Measurements from ENCODE around the gene EXOC6B. TPM values are rescaled to one million over a fixed set of nuclear protein-coding genes. Genes with fewer than 3 reads are reported as not detected.
A peak's percentile ranks its signal among the peaks of the same experiment; 100 is the strongest.

Gene EXOC6B
- total RNA-seq, 1 experiment from 2014 or later = 34.3 TPM

DNA sequence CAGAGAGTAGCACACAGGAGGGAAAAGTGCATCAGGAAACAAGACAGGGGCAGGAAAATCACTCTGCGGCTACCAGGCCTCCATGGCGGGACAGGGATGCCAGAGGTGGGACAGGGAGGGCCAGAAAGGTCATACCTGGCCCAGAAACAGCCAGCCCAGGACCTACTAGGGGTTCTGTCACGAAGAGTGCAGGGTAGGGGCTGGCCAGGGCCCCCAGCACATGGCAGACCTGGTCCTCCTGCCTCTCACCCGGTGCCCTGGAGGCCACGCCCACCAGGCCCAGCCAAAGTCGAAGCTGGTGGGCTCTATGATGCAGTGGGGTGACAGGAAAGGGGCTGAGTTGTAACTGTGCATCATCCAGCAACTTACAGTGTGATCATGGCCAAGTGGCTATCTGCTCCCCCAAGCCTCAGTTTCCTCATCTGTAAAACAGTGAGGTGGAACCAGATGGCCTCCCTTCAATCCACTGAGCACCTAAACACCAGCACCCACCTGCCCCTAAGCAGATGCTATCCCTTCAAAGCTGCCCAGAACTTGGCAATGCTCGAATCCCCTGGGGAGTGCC is 688.8 kb downstream of the EXOC6B start:
- H3K4me1 ChIP-seq (replicated peaks; ENCODE audit: insufficient read depth) = peaks cover 34% of the 10 kb centered on the region
- ChIA-PET CTCF (interaction anchor here (0.6 to 1.5 kb wide), 2 partner anchors 22 to 1040 kb away, joined by 5 to 18 read pairs; no protein-coding TSS in a partner anchor), POLR2A (ENCODE audit: unreplicated experiment) (no interaction called here)

DNA sequence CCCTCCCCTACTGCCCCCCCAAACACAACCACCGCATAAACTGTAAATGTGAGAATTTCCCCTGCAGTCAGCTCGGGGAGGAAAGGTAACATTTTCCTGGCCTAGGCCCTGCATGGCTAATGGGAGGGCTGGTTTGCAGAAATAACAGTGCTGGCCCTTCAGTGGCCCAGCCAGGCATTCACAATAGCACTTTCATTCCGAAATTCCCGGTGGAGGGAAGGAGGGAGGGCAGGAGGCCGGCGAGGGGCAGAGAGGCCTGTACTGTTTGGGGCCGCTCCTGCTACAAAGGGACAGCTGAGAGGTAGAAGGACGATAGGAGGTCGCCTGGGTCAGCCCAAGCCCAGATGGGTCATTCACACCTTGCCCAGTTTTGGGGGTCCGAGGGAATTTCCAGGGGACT is 689.5 kb downstream of the EXOC6B start:
- no peak overlapping the region for H2AFZ ChIP-seq
- no peaks in the 10 kb centered on the region; the same call in 1 of the 2 replicates for H4K20me1 ChIP-seq (ENCODE audit: insufficient read depth)
- no peak for TF ChIP-seq EZH2 (IDR thresholded peaks at IDR 0.05; ENCODE audit: low read depth)
- TF ChIP-seq CTCF (conservative IDR thresholded peaks at IDR 0.05) = no peak
- H3K4me3 ChIP-seq = no peak overlapping the region
- no peaks in the 10 kb centered on the region for H3K79me2 ChIP-seq (ENCODE audit: low read depth)
- H3K4me1 ChIP-seq (replicated peaks; ENCODE audit: insufficient read depth) = peaks cover 34% of the 10 kb centered on the region
- H3K9me2 ChIP-seq (ENCODE audit: insufficient read depth) = no peaks in the 10 kb centered on the region
- H3K36me3 ChIP-seq (ENCODE audit: low read depth) = no peaks in the 10 kb centered on the region
- H3K27me3 ChIP-seq (ENCODE audit: insufficient read depth, low read depth) = no peaks in the 10 kb centered on the region
- no peak for DNase-seq
- no peaks in the 10 kb centered on the region for H3K9me3 ChIP-seq (ENCODE audit: insufficient read depth, low read depth)
- no TSS peak for BruUV-seq (replicated peaks)
- CTCF ChIA-PET = no interaction called here
- H3F3A ChIP-seq (ENCODE audit: insufficient read depth, low read depth) = peaks cover 25% of the 10 kb centered on the region
- intact Hi-C loops (cut with micrococcal nuclease; ENCODE audit: unreplicated experiment) = loop anchor here (5.0 kb wide), 4 partner anchors 139 to 529 kb away; no protein-coding TSS in a partner anchor
- H3K27ac ChIP-seq = no peak overlapping the region
- no peak overlapping the region for H3K4me2 ChIP-seq
- POLR2A ChIA-PET (ENCODE audit: unreplicated experiment) = no interaction called here

More for the DNA sequence above, 688.8 kb downstream of the EXOC6B start:
- no peaks in the 10 kb centered on the region; the same call in 1 of the 2 replicates for H4K20me1 ChIP-seq (ENCODE audit: insufficient read depth)
- no peaks in the 10 kb centered on the region for H3K9me2 ChIP-seq (ENCODE audit: insufficient read depth)
- H3K9me3 ChIP-seq (ENCODE audit: insufficient read depth, low read depth) = no peaks in the 10 kb centered on the region
- BruUV-seq (replicated peaks) = no TSS peak
- intact Hi-C loops (cut with micrococcal nuclease; ENCODE audit: unreplicated experiment) = loop anchor here (5.0 kb wide), 4 partner anchors 140 to 530 kb away; no protein-coding TSS in a partner anchor
- no peak overlapping the region for H3K27ac ChIP-seq
- H3K4me3 ChIP-seq = no peak overlapping the region
- H3K79me2 ChIP-seq (ENCODE audit: low read depth) = no peaks in the 10 kb centered on the region
- H3K27me3 ChIP-seq (ENCODE audit: insufficient read depth, low read depth) = no peaks in the 10 kb centered on the region
- H3K4me2 ChIP-seq = peak overlapping the region; percentile 75
- H2AFZ ChIP-seq = no peak overlapping the region
- no peak for DNase-seq
- peaks cover 25% of the 10 kb centered on the region for H3F3A ChIP-seq (ENCODE audit: insufficient read depth, low read depth)
- no peaks in the 10 kb centered on the region for H3K36me3 ChIP-seq (ENCODE audit: low read depth)
- TF ChIP-seq CTCF (conservative IDR thresholded peaks at IDR 0.05) (no peak), EZH2 (IDR thresholded peaks at IDR 0.05; ENCODE audit: low read depth) (no peak)

DNA sequence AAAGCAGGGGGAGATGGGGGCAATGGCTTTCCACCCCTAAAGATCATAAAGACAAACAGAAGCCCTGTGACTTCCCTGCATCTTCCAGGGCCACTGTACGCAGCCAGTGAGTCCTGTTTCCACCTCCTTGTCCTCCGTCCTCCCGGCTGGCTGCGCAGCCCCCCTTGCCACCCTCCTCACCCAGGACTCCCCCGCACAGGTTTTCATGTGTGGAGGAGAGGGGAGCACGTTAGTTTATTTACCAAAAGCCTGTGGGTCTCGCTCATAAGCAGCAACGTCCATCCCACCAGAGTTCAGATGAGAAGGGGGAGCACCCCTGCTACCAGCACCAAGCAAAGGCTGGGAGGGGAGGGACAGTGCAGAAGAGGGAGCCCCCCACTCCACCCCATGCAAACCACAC is 689.9 kb downstream of the EXOC6B start:
- no TSS peak for BruUV-seq (replicated peaks)
- no peak overlapping the region for H3K27ac ChIP-seq
- TF ChIP-seq EZH2 (IDR thresholded peaks at IDR 0.05; ENCODE audit: low read depth) = no peak
- TF ChIP-seq CTCF (conservative IDR thresholded peaks at IDR 0.05) = no peak
- intact Hi-C loops (cut with micrococcal nuclease; ENCODE audit: unreplicated experiment) = loop anchor here (5.0 kb wide), 4 partner anchors 139 to 529 kb away; no protein-coding TSS in a partner anchor
- no peaks in the 10 kb centered on the region; the same call in 1 of the 2 replicates for H4K20me1 ChIP-seq (ENCODE audit: insufficient read depth)
- H3K36me3 ChIP-seq (ENCODE audit: low read depth) = no peaks in the 10 kb centered on the region
- POLR2A ChIA-PET (ENCODE audit: unreplicated experiment) = no interaction called here
- no peaks in the 10 kb centered on the region for H3K9me2 ChIP-seq (ENCODE audit: insufficient read depth)
- H2AFZ ChIP-seq = no peak overlapping the region
- H3K79me2 ChIP-seq (ENCODE audit: low read depth) = no peaks in the 10 kb centered on the region
- no peaks in the 10 kb centered on the region for H3K27me3 ChIP-seq (ENCODE audit: insufficient read depth, low read depth)
- H3F3A ChIP-seq (ENCODE audit: insufficient read depth, low read depth) = peaks cover 25% of the 10 kb centered on the region
- DNase-seq = no peak
- no peak overlapping the region for H3K4me3 ChIP-seq
- CTCF ChIA-PET = interaction anchor here (0.6 kb wide), 1 partner anchor 719 kb away, joined by 4 read pairs; no protein-coding TSS in a partner anchor
- no peaks in the 10 kb centered on the region for H3K9me3 ChIP-seq (ENCODE audit: insufficient read depth, low read depth)
- H3K4me1 ChIP-seq (replicated peaks; ENCODE audit: insufficient read depth) = peaks cover 34% of the 10 kb centered on the region
- H3K4me2 ChIP-seq = no peak overlapping the region
